AG09319 (cell line): Measurements from ENCODE around the gene PRKAR2A.

Source experiments
- DNase-seq: peaks from one replicate; pipeline ENCODE4 v3.0.0-alpha.2; 2010; ENCODE audit warnings: low read depth; ENCODE audit errors: extremely low read depth
- TF ChIP-seq, protein P1 (sequence below): IDR thresholded peaks from 2 replicates; pipeline ENCODE4 v1.5.1; 2011; ENCODE audit warnings: low read depth, mild to moderate bottlenecking, inconsistent platforms, low read length, moderate library complexity

Gene PRKAR2A

DNA sequence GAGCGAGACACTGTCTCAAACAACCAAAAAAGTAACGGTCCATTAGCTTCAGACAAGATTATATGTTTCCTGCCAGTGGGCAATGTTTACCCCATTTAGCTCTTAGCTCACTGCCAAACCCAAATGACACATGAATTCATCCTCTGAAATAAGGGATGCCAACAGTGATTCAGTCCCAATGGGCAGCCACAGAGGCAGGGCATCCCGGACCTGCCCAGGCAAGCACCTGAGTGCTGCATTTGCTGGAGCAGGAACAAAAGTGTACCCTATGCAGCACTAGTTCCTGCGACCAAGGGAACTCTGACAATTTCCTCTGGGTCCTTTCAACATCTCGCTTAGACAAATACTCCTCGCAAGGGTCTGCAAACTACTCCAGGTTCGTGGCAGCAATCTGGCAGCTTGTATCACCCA lies 138.6 kb downstream of the PRKAR2A start:
- TF ChIP-seq, protein P1, sequence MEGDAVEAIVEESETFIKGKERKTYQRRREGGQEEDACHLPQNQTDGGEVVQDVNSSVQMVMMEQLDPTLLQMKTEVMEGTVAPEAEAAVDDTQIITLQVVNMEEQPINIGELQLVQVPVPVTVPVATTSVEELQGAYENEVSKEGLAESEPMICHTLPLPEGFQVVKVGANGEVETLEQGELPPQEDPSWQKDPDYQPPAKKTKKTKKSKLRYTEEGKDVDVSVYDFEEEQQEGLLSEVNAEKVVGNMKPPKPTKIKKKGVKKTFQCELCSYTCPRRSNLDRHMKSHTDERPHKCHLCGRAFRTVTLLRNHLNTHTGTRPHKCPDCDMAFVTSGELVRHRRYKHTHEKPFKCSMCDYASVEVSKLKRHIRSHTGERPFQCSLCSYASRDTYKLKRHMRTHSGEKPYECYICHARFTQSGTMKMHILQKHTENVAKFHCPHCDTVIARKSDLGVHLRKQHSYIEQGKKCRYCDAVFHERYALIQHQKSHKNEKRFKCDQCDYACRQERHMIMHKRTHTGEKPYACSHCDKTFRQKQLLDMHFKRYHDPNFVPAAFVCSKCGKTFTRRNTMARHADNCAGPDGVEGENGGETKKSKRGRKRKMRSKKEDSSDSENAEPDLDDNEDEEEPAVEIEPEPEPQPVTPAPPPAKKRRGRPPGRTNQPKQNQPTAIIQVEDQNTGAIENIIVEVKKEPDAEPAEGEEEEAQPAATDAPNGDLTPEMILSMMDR, result no peak
- no peak for DNase-seq

DNA sequence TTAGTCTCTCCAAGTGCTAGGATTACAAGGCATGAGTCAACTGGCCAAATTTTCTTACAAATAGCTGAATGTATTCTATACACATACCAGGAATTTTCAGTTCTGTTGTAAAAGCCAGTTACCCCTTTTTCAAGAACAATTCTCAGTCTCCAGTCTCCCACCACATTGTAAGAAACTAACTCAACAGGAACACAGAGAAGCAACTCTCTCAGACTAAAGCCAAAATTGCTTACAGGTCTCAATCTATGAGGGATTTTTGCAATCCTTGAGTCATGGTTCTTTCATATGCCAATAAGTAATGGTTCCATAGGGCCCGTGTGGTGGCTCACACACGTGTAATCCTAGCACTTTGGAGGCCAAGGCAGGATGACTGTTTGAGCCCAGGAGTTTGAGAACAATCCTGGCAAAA lies 139.2 kb downstream of the PRKAR2A start:
- DNase-seq, result no peak
- TF ChIP-seq, protein P1, result no peak

DNA sequence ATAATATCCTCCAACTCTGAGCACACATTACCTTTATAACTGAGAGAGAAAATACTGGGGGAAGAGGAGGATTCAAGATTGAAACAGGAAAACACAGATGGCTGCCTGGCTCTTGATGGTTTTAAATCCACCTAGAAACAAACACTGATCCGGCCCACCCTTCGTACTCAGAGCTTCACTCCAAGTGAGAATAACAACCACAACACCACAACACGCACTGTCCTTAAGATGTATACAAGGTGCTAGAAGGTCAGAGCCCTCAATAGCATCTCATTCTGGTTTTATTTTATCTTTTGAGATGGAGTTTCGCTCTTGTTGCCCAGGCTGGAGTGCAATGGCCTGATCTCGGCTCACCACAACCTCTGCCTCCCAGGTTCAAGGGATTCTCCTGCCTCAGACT lies 140.5 kb downstream of the PRKAR2A start:
- TF ChIP-seq, protein P1, result no peak
- DNase-seq, result no peak

DNA sequence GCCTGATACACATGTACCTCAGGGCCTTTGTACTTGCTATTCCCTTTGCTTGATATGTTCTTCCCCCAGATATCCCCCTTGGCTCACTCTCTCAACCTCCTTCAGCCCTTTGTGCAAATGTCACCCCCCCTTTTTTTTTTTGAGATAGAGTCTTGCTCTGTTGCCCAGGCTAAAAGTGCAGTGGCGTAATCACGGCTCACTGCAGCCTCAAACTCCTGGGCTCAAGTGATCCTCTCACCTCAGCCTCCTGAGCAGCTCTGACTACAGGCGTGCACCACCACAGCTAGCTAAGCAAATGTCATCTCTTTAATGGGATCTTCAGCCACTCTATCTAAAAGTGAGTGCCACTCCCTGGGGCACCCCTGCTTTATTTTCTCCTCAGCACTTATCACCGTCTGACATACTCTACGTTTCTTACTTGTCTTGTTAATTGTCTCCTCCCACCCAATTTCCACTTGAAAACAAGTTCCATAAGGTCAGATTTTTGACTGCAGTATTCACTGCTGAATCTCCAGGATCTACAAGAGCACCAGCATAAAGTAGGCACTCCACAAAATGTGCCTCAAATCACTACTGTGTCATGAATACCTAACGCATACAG lies 145.3 kb downstream of the PRKAR2A start:
- TF ChIP-seq, protein P1, result no peak
- DNase-seq, result no peak

DNA sequence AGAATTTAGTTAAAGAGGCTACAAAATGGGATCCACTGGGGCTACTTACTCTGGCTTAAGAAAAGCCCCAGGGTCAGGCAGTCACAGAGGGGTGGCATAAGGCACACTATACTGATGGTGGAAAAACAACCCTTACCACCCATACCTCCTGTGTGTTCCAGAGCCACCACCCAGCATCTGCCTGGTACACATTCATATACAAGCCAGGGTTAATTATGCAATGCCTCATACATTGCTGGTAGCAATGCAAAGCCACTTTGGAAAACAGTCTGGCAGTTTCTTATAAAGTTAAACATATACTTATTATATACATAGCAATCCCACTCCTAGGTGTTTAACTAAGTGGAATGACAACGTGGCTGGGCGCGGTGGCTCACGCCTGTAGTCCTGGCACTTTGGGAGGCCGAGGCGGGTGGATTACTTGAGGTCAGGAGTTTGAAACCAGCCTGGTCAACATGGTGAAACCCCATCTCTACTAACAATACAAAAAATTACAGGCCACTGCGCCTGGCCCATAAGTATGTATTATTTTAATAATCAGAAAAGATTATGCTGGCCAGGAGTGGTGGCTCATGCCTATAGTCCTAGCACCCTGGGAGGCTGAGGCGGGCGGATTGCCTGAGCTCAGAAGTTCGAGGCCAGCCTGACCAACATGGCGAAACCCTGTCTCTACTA lies 146.8 kb downstream of the PRKAR2A start:
- TF ChIP-seq, protein P1, result no peak
- DNase-seq, result no peak

DNA sequence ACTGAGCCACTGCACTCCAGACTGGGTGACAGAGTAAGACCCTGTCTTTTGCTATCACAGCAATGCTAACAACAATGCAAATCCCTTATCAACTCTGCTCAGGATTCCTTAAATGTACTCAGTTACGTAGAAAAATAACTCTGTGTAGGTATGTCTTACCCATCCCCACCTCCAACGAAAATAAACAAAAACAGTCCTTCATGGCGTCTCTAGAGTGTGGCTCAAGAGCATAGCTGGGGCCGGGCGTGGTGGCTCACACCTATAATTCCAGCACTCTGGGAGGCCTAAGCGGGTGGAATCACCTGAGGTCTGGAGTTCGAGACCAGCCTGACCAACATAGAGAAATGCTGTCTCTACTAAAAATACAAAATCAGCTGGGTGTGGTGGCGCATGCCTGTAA lies 148.8 kb downstream of the PRKAR2A start:
- TF ChIP-seq, protein P1, result no peak
- no peak for DNase-seq

DNA sequence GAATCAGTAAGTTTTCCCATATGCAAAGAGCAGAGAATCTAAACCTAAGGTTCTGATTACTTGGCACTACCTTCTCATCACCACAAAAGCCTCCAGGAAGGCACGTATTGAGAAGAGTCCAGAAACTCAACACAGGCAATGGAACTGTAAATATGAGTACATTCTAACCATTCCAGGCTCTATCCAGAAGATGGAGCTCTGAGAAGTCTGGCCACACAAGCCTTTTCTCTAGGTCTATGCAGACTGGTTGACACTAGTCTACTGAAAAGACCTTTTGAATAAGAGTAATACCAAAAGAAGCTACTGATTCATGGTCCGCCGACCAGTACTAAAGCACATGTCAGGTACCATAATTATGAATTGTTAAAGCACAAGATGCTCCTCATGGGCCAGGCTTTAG lies 149.7 kb downstream of the PRKAR2A start:
- TF ChIP-seq, protein P1, result no peak
- DNase-seq, result no peak
